NCI-H345 treated with DMSO at 0.1 percent for 48 hours (cell line): ENCODE results near the gene TSPAN14.

ENCODE experiments used
- DNase-seq: peaks from one replicate; lab custom pipeline; 2025; ENCODE audit not compliant: unreplicated experiment; lab: John Stamatoyannopoulos, UW

TSPAN14 gene

GRCh38 chr10:80454513-80455460 lies 677 bp downstream of the TSPAN14 start:
- DNase-seq: no peak

- no peak for DNase-seq
Observed at GRCh38 chr10:80455461-80456349, 1.6 kb downstream of the TSPAN14 start.

GRCh38 chr10:80457554-80458262 lies 3.6 kb downstream of the TSPAN14 start:
- no peak for DNase-seq

GRCh38 chr10:80458263-80458625 lies 4.1 kb downstream of the TSPAN14 start:
- no peak for DNase-seq

- no peak for DNase-seq
Observed at GRCh38 chr10:80458638-80459037, 4.5 kb downstream of the TSPAN14 start.

GRCh38 chr10:80459047-80459865 lies 5.1 kb downstream of the TSPAN14 start:
- DNase-seq: no peak

- DNase-seq: peak; percentile 64
Observed at GRCh38 chr10:80460399-80461207, 6.5 kb downstream of the TSPAN14 start.

- DNase-seq: no peak
Observed at GRCh38 chr10:80461208-80462183, 7.4 kb downstream of the TSPAN14 start.

GRCh38 chr10:80462299-80462980 lies 8.3 kb downstream of the TSPAN14 start:
- no peak for DNase-seq

GRCh38 chr10:80462981-80463741 lies 9.1 kb downstream of the TSPAN14 start:
- DNase-seq: no peak

- no peak for DNase-seq
Observed at GRCh38 chr10:80463868-80464267, 9.8 kb downstream of the TSPAN14 start.

GRCh38 chr10:80464557-80465450 lies 10.7 kb downstream of the TSPAN14 start:
- peak; percentile 35 for DNase-seq

GRCh38 chr10:80465451-80465835 lies 11.3 kb downstream of the TSPAN14 start:
- DNase-seq: no peak

- no peak for DNase-seq
Observed at GRCh38 chr10:80465839-80466590, 11.9 kb downstream of the TSPAN14 start.

GRCh38 chr10:80466724-80467326 lies 12.7 kb downstream of the TSPAN14 start:
- no peak for DNase-seq
